C1 segment of cervical spinal cord (tissue), 14 donors: ENCODE data around the gene UTF1.
"Not testable (repeated sequence)": the region's sequence is repeated elsewhere in the genome, so short reads cannot be mapped to it uniquely, and the experiment has no call there.

Source experiments
- DNase-seq, 14 donors: peaks; one replicate each; lab custom pipeline; 2025; lab: John Stamatoyannopoulos, UW

The UTF1 gene

GRCh38 chr10:133227256-133227655, 2.8 kb upstream of the UTF1 start:
- DNase-seq, result no peak

- DNase-seq, result no peak
Observed at GRCh38 chr10:133229265-133230043, 563 bp upstream of the UTF1 start.

GRCh38 chr10:133230387-133231195, 574 bp downstream of the UTF1 start:
- no peak for DNase-seq

- no peak for DNase-seq
Observed at GRCh38 chr10:133231244-133231945, 1.4 kb downstream of the UTF1 start.

GRCh38 chr10:133231946-133232574, 2.0 kb downstream of the UTF1 start:
- no peak for DNase-seq

GRCh38 chr10:133234796-133235195, 4.8 kb downstream of the UTF1 start:
- DNase-seq, result not testable (repeated sequence)

- DNase-seq, result no peak
Observed at GRCh38 chr10:133235265-133235855, 5.3 kb downstream of the UTF1 start.

- no peak for DNase-seq
Observed at GRCh38 chr10:133235932-133236331, 5.9 kb downstream of the UTF1 start.

- DNase-seq, result no peak
Observed at GRCh38 chr10:133236401-133237240, 6.6 kb downstream of the UTF1 start.

- no peak for DNase-seq
Observed at GRCh38 chr10:133237241-133237587, 7.2 kb downstream of the UTF1 start.

- DNase-seq, result no peak
Observed at GRCh38 chr10:133237588-133238465, 7.8 kb downstream of the UTF1 start, which contains the start of gene VENTX. Gene VENTX, plus strand, starts transcription at chr10:133237855. Its CDS starts 60 bp downstream, at chr10:133237915.

GRCh38 chr10:133238466-133238804, 8.4 kb downstream of the UTF1 start:
- DNase-seq, result no peak

GRCh38 chr10:133239990-133240389, 10.0 kb downstream of the UTF1 start:
- DNase-seq, result no peak

GRCh38 chr10:133241501-133242205, 11.6 kb downstream of the UTF1 start:
- DNase-seq, result no peak

- DNase-seq, result no peak
Observed at GRCh38 chr10:133242611-133243356, 12.8 kb downstream of the UTF1 start.

GRCh38 chr10:133243593-133243992, 13.6 kb downstream of the UTF1 start:
- DNase-seq, result no peak

- DNase-seq, result no peak
Observed at GRCh38 chr10:133245439-133246235, 15.6 kb downstream of the UTF1 start.
